Measurements from ENCODE around the gene RALGPS1. TPM values are rescaled to one million over a fixed set of nuclear protein-coding genes. Genes with fewer than 3 reads are reported as not detected.

The RALGPS1 gene
- polyA plus RNA-seq, 1 of the 3 experiments (the other 2 are of a cell fraction) = 3.9 TPM

- TF ChIP-seq FOXM1 (IDR thresholded peaks at IDR 0.05; ENCODE audit: low read depth) (no peak), CHD2 (IDR thresholded peaks at IDR 0.05; ENCODE audit: low read length, partially characterized antibody) (no peak), GATA2 (CRISPR knock-in tag; IDR thresholded peaks at IDR 0.05) (no peak), NRF1 (IDR thresholded peaks at IDR 0.05; ENCODE audit: low read depth, low read length) (no peak), ELF1 (IDR thresholded peaks at IDR 0.05) (no peak)
Observed at GRCh38 chr9:126988857-126989256, 74.3 kb downstream of the RALGPS1 start (continued).

GRCh38 chr9:126989847-126990842 lies 75.6 kb downstream of the RALGPS1 start:
- no peak overlapping the region for H3K4me2 ChIP-seq
- H2AFZ ChIP-seq (ENCODE audit: low read depth) = no peak overlapping the region
- no peak for DNase-seq
- CTCF ChIA-PET = no interaction called here
- peaks cover 0 to 5% of the 10 kb centered on the region in 2 experiments; a peak in 2 of 4 replicates for H3K4me1 ChIP-seq (ENCODE audit: control insufficient read depth in 1 of 2, insufficient read depth in 2 of 2, low read depth in 1 of 2, low read length in 1 of 2)
- H3K9ac ChIP-seq = no peak overlapping the region
- POLR2A ChIA-PET = no interaction called here
- no peak overlapping the region for H3K4me3 ChIP-seq (ENCODE audit: low read depth in 2 of 2, low read length in 1 of 2)
- H3K27ac ChIP-seq (ENCODE audit: low read depth in 2 of 2, low read length in 1 of 2) = no peak overlapping the region
- H3K79me2 ChIP-seq (ENCODE audit: insufficient read depth) = no peaks in the 10 kb centered on the region
- H3K9me2 ChIP-seq = no peaks in the 10 kb centered on the region
- 0 out of 2 replicates have a peak, but pooled peaks cover 4% of the 10 kb centered on the region for H3K9me3 ChIP-seq
- TF ChIP-seq GATA2 (CRISPR knock-in tag; IDR thresholded peaks at IDR 0.05) = no peak
- TF ChIP-seq, protein P1, sequence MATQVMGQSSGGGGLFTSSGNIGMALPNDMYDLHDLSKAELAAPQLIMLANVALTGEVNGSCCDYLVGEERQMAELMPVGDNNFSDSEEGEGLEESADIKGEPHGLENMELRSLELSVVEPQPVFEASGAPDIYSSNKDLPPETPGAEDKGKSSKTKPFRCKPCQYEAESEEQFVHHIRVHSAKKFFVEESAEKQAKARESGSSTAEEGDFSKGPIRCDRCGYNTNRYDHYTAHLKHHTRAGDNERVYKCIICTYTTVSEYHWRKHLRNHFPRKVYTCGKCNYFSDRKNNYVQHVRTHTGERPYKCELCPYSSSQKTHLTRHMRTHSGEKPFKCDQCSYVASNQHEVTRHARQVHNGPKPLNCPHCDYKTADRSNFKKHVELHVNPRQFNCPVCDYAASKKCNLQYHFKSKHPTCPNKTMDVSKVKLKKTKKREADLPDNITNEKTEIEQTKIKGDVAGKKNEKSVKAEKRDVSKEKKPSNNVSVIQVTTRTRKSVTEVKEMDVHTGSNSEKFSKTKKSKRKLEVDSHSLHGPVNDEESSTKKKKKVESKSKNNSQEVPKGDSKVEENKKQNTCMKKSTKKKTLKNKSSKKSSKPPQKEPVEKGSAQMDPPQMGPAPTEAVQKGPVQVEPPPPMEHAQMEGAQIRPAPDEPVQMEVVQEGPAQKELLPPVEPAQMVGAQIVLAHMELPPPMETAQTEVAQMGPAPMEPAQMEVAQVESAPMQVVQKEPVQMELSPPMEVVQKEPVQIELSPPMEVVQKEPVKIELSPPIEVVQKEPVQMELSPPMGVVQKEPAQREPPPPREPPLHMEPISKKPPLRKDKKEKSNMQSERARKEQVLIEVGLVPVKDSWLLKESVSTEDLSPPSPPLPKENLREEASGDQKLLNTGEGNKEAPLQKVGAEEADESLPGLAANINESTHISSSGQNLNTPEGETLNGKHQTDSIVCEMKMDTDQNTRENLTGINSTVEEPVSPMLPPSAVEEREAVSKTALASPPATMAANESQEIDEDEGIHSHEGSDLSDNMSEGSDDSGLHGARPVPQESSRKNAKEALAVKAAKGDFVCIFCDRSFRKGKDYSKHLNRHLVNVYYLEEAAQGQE (IDR thresholded peaks at IDR 0.05; ENCODE audit: low read depth, low read length) = no peak
- no peaks in the 10 kb centered on the region for H3K27me3 ChIP-seq (ENCODE audit: insufficient read depth)
- no peaks in the 10 kb centered on the region for H3F3A ChIP-seq (replicated peaks; ENCODE audit: insufficient read depth)
- no peaks in the 10 kb centered on the region for H4K20me1 ChIP-seq (ENCODE audit: insufficient read depth)
- H3K36me3 ChIP-seq (replicated peaks in 1 of 2; ENCODE audit: control insufficient read depth in 1 of 2, insufficient read depth in 2 of 2, low read length in 1 of 2) = peaks cover 0 to 6% of the 10 kb centered on the region in 2 experiments
- WGBS (ENCODE audit: low lambda C conversion rate) = 82% methylated on average over 18 of the region's 19 CpGs

DNA sequence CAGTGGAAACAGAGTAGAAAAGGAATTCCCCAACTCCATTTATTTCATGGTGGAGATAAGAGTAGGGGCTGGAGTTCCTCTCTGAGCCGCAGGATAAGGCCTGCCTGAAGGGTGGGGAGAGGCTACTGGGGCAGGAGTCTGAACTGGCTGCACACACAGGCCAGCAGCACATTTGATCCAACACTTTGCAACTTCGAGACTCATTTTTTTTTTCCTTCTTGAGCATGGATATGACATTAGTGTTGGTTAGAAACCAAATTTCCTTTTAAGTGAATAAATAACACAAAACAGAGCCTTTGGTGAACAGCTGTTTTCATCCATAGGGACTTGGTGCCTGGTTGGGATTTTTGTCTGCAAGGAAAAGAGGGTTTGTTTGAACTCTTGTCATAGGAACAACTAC lies 76.6 kb downstream of the RALGPS1 start:
- H3K4me3 ChIP-seq (ENCODE audit: low read depth in 2 of 2, low read length in 1 of 2) = no peak overlapping the region
- ChIA-PET CTCF (no interaction called here), POLR2A (no interaction called here)
- H3K4me1 ChIP-seq (ENCODE audit: control insufficient read depth in 1 of 2, insufficient read depth in 2 of 2, low read depth in 1 of 2, low read length in 1 of 2) = no peaks in the 10 kb centered on the region; a peak in 1 of 4 replicates
- no peaks in the 10 kb centered on the region for H3F3A ChIP-seq (replicated peaks; ENCODE audit: insufficient read depth)
- H3K4me2 ChIP-seq = no peak overlapping the region
- DNase-seq = no peak
- H2AFZ ChIP-seq (ENCODE audit: low read depth) = no peak overlapping the region
- no peaks in the 10 kb centered on the region for H3K79me2 ChIP-seq (ENCODE audit: insufficient read depth)
- no peak overlapping the region for H3K9ac ChIP-seq
- no peaks in the 10 kb centered on the region for H4K20me1 ChIP-seq (ENCODE audit: insufficient read depth)
- 77% methylated on average over 2 of the region's 2 CpGs for WGBS (ENCODE audit: low lambda C conversion rate)
- peaks cover 0 to 6% of the 10 kb centered on the region in 2 experiments for H3K36me3 ChIP-seq (replicated peaks in 1 of 2; ENCODE audit: control insufficient read depth in 1 of 2, insufficient read depth in 2 of 2, low read length in 1 of 2)
- H3K9me2 ChIP-seq = no peaks in the 10 kb centered on the region
- no peaks in the 10 kb centered on the region for H3K27me3 ChIP-seq (ENCODE audit: insufficient read depth)
- 0 out of 2 replicates have a peak, but pooled peaks cover 4% of the 10 kb centered on the region for H3K9me3 ChIP-seq
- H3K27ac ChIP-seq (ENCODE audit: low read depth in 2 of 2, low read length in 1 of 2) = no peak overlapping the region
- no peak for TF ChIP-seq CHD2 (IDR thresholded peaks at IDR 0.05; ENCODE audit: low read length, partially characterized antibody)
- TF ChIP-seq NFIC (IDR thresholded peaks at IDR 0.05; ENCODE audit: borderline replicate concordance) = no peak
- no peak for TF ChIP-seq RAD21 (IDR thresholded peaks at IDR 0.05; ENCODE audit: low read length)
- no peak for TF ChIP-seq EP300 (IDR thresholded peaks at IDR 0.05; ENCODE audit: borderline replicate concordance in 1 of 2, low read depth in 1 of 2, low read length in 1 of 2)
- no peak for TF ChIP-seq GATA2 (CRISPR knock-in tag; IDR thresholded peaks at IDR 0.05)
- TF ChIP-seq MAX (IDR thresholded peaks at IDR 0.05; ENCODE audit: low read depth) = no peak
- no peak for TF ChIP-seq FOXJ3 (CRISPR knock-in tag; IDR thresholded peaks at IDR 0.05)
- no peak for TF ChIP-seq FOSL2 (IDR thresholded peaks at IDR 0.05; ENCODE audit: borderline replicate concordance, low read depth)
- no peak for TF ChIP-seq TCF12 (IDR thresholded peaks at IDR 0.05)
- TF ChIP-seq, protein P1 (IDR thresholded peaks at IDR 0.05; ENCODE audit: low read depth, low read length) = no peak
- TF ChIP-seq, protein P2, sequence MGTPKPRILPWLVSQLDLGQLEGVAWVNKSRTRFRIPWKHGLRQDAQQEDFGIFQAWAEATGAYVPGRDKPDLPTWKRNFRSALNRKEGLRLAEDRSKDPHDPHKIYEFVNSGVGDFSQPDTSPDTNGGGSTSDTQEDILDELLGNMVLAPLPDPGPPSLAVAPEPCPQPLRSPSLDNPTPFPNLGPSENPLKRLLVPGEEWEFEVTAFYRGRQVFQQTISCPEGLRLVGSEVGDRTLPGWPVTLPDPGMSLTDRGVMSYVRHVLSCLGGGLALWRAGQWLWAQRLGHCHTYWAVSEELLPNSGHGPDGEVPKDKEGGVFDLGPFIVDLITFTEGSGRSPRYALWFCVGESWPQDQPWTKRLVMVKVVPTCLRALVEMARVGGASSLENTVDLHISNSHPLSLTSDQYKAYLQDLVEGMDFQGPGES (IDR thresholded peaks at IDR 0.05; ENCODE audit: low read depth, low read length) = no peak
